H1 (cell line): ENCODE data around the gene ARHGAP26.

Experiments
- YY1 ChIP-seq: IDR thresholded peaks from 2 replicates; pipeline ENCODE4 v1.6.1; 2011; ENCODE audit warnings: low read depth, mild to moderate bottlenecking, low read length
- TF ChIP-seq, protein P1 (sequence below), 3 experiments: IDR thresholded peaks; 1 replicate in 2 of 3; 2 replicates in 1 of 3; pipeline versions ENCODE4 v1.5.1 to v1.6.1; 2011; ENCODE audit warnings: low read length in 3 of 3, mild to moderate bottlenecking in 3 of 3, inconsistent platforms in 2 of 3, low read depth in 1 of 3, moderate library complexity in 1 of 3; ENCODE audit not compliant: insufficient read depth in 1 of 3; ENCODE audit errors: control extremely low read depth in 1 of 3
- TF ChIP-seq, protein P2 (sequence below): IDR thresholded peaks from 2 replicates; pipeline ENCODE4 v1.6.1; 2012; ENCODE audit warnings: inconsistent platforms

DNA sequence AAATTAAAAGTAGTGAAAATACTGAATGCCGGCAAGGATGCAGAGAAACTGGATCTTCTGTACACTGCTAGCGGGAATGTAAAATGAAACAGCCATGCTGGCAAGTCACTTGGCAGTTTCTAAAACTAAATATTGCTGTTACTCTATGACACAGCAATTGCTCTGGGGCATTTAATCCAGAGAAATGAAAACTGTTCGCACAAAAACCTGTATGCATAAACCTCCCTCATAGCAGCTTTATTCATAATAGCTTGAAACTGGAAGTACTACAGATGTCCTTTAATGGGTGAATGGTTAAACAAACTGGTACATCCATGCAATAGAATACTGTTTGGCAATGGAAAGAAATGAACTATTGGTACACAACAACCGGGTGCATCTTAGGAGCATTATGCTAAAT lies 167.2 kb downstream of the ARHGAP26 start:
- TF ChIP-seq, protein P1, sequence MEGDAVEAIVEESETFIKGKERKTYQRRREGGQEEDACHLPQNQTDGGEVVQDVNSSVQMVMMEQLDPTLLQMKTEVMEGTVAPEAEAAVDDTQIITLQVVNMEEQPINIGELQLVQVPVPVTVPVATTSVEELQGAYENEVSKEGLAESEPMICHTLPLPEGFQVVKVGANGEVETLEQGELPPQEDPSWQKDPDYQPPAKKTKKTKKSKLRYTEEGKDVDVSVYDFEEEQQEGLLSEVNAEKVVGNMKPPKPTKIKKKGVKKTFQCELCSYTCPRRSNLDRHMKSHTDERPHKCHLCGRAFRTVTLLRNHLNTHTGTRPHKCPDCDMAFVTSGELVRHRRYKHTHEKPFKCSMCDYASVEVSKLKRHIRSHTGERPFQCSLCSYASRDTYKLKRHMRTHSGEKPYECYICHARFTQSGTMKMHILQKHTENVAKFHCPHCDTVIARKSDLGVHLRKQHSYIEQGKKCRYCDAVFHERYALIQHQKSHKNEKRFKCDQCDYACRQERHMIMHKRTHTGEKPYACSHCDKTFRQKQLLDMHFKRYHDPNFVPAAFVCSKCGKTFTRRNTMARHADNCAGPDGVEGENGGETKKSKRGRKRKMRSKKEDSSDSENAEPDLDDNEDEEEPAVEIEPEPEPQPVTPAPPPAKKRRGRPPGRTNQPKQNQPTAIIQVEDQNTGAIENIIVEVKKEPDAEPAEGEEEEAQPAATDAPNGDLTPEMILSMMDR (IDR thresholded peaks at IDR 0.05; ENCODE audit: control extremely low read depth in 1 of 3, insufficient read depth in 1 of 3, low read depth in 1 of 3, low read length in 3 of 3), result no peak
- TF ChIP-seq YY1, result no peak
- TF ChIP-seq, protein P2, sequence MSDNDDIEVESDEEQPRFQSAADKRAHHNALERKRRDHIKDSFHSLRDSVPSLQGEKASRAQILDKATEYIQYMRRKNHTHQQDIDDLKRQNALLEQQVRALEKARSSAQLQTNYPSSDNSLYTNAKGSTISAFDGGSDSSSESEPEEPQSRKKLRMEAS, result no peak
